HepG2 (cell line): Measurements from ENCODE around the gene PCSK5. TPM values are rescaled to one million over a fixed set of nuclear protein-coding genes. Genes with fewer than 3 reads are reported as not detected.

Experiments used
- ATAC-seq: fragments of 200-7000 bp; cut with Tn5 transposase; 3 replicates; pipeline ENCODE4 v1.9.1; 2020; ENCODE audit warnings: mild to moderate bottlenecking, moderate library complexity
- BruUV-seq: library from RNA; stranded (reverse); fragments of 400-500 nt; replicated peaks from 2 replicates; lab custom pipeline; 2021; lab: Mats Ljungman, UMichigan
- CTCF ChIA-PET: fragments of 300-600 bp; formaldehyde crosslinking; extraction: SDS; loops from one replicate; lab custom pipeline; 2021; ENCODE audit warnings: low total read pairs, inconsistent platforms, low intra/inter-chr PET ratio; lab: Yijun Ruan, JAX
- POLR2A ChIA-PET: fragments of 350-600 bp; sonication (Branson Sonifier 250); formaldehyde crosslinking; loops from one replicate; lab custom pipeline; 2020; ENCODE audit warnings: antibody characterized with exemption, inconsistent platforms; lab: Yijun Ruan, JAX
- DNase-seq: peaks from one replicate; pipeline ENCODE4 v3.0.0-alpha.2; 2015; ENCODE audit warnings: low spot score
- FAIRE-seq: peaks from 3 replicates; lab custom pipeline; 2011; peaks lifted over from hg19 to GRCh38; lab: Jason Lieb, UNC
- H2AFZ ChIP-seq: one replicate; pipeline ENCODE4 v1.6.1; 2011; ENCODE audit warnings: low read length, inconsistent platforms
- H3K27ac ChIP-seq: fragments of 300-600 bp; 3 replicates; pipeline ENCODE4 v1.8.0; 2011; ENCODE audit warnings: mixed run types, mild to moderate bottlenecking, mixed read lengths, low read length, inconsistent platforms; ENCODE audit not compliant: insufficient read depth; ENCODE audit errors: extremely low read length
- H3K27me3 ChIP-seq, 2 experiments: fragments of 200-600 bp in 1 of 2; 2 replicates in 1 of 2; 3 replicates in 1 of 2; pipeline versions ENCODE4 v1.6.0 to v1.8.0; 2011; ENCODE audit warnings: low read length in 2 of 2, mild to moderate bottlenecking in 2 of 2, moderate library complexity in 2 of 2, inconsistent platforms in 1 of 2; ENCODE audit not compliant: insufficient read depth in 2 of 2, control insufficient read depth in 1 of 2
- H3K36me3 ChIP-seq, 2 experiments: fragments of 200-600 bp in 1 of 2; replicated peaks in 1 of 2; 2 replicates in 1 of 2; 3 replicates in 1 of 2; pipeline versions ENCODE4 v1.5.1 to v1.8.0; 2011; ENCODE audit warnings: low read length in 2 of 2, inconsistent platforms in 1 of 2; ENCODE audit not compliant: insufficient read depth in 2 of 2, control insufficient read depth in 1 of 2
- H3K4me1 ChIP-seq: 2 replicates; pipeline ENCODE4 v1.5.1; 2012; ENCODE audit warnings: low read length, inconsistent platforms; ENCODE audit not compliant: insufficient read depth
- H3K4me2 ChIP-seq: 2 replicates; pipeline ENCODE4 v1.6.0; 2011; ENCODE audit warnings: low read depth, low read length, inconsistent platforms
- H3K4me3 ChIP-seq, 3 experiments: fragments of 200-600 bp in 1 of 3; sonication (generic), shearing (Covaris generic) in 1 of 3; replicated peaks in 1 of 3; 2 replicates each; pipeline ENCODE4 v1.5.1; 2011 to 2016; ENCODE audit warnings: low read length in 3 of 3, inconsistent platforms in 2 of 3, low read depth in 2 of 3, mild to moderate bottlenecking in 2 of 3, control low read depth in 1 of 3, mixed read lengths in 1 of 3; ENCODE audit not compliant: insufficient read depth in 1 of 3
- H3K79me2 ChIP-seq: one replicate; pipeline ENCODE4 v1.6.1; 2011; ENCODE audit warnings: low read length, inconsistent platforms; ENCODE audit not compliant: insufficient read depth
- H3K9ac ChIP-seq: 2 replicates; pipeline ENCODE4 v1.6.0; 2011; ENCODE audit warnings: mild to moderate bottlenecking, low read depth, low read length, inconsistent platforms; ENCODE audit not compliant: insufficient read depth
- H3K9me3 ChIP-seq: 2 replicates; pipeline ENCODE4 v1.5.1; 2012; ENCODE audit warnings: mild to moderate bottlenecking, low read length
- H4K20me1 ChIP-seq: 2 replicates; pipeline ENCODE4 v1.6.0; 2011; ENCODE audit warnings: inconsistent platforms, mild to moderate bottlenecking, low read length, moderate library complexity; ENCODE audit not compliant: insufficient read depth
- GFI1 ChIP-seq: sonication (generic); formaldehyde crosslinking; IDR thresholded peaks from 2 replicates; pipeline ENCODE4 v1.5.0; 2020; ENCODE audit warnings: missing genetic modification reagents, mild to moderate bottlenecking, borderline replicate concordance
- JDP2 ChIP-seq: sonication (generic); formaldehyde crosslinking; IDR thresholded peaks from 2 replicates; pipeline ENCODE4 v1.8.1; 2022; ENCODE audit warnings: missing genetic modification reagents, borderline replicate concordance
- KDM5B ChIP-seq: sonication (generic); formaldehyde crosslinking; IDR thresholded peaks from 2 replicates; pipeline ENCODE4 v1.4.0; 2020; ENCODE audit warnings: missing genetic modification reagents, mild to moderate bottlenecking, borderline replicate concordance
- MED13 ChIP-seq: sonication (generic); formaldehyde crosslinking; IDR thresholded peaks from 2 replicates; pipeline ENCODE4 v1.5.0; 2020; ENCODE audit warnings: missing genetic modification reagents
- MEIS2 ChIP-seq: sonication (generic); formaldehyde crosslinking; IDR thresholded peaks from 2 replicates; pipeline ENCODE4 v1.9.0; 2021; ENCODE audit warnings: mild to moderate bottlenecking, missing genetic modification reagents
- NFKBIZ ChIP-seq: IDR thresholded peaks from 2 replicates; pipeline ENCODE4 v1.6.1; 2018; ENCODE audit warnings: missing genetic modification reagents, missing compliant biosample characterization
- NFYB ChIP-seq: sonication (generic); formaldehyde crosslinking; IDR thresholded peaks from 2 replicates; pipeline ENCODE4 v1.4.0; 2020; ENCODE audit warnings: missing genetic modification reagents
- NONO ChIP-seq, 2 experiments: fragments of 450-650 bp in 1 of 2; sonication (generic) in 1 of 2; formaldehyde crosslinking in 1 of 2; IDR thresholded peaks in 1 of 2; conservative IDR thresholded peaks in 1 of 2; 2 replicates each; pipeline versions ENCODE4 v1.6.1 to v1.8.0; 2017 to 2022; ENCODE audit warnings: mild to moderate bottlenecking in 1 of 2, missing genetic modification reagents in 1 of 2, moderate library complexity in 1 of 2
- REXO4 ChIP-seq: sonication (generic); formaldehyde crosslinking; IDR thresholded peaks from 2 replicates; pipeline ENCODE4 v1.8.0; 2022; ENCODE audit warnings: missing genetic modification reagents, mild to moderate bottlenecking, borderline replicate concordance
- RFXANK ChIP-seq: IDR thresholded peaks from 2 replicates; pipeline ENCODE4 v1.6.1; 2016
- ZSCAN29 ChIP-seq: sonication (generic); formaldehyde crosslinking; conservative IDR thresholded peaks from 2 replicates; pipeline ENCODE4 v1.4.0; 2020; ENCODE audit warnings: mild to moderate bottlenecking, missing genetic modification reagents
- WGBS: methylation state at CpG from one replicate; pipeline ENCODE4 v1.1.6; 2017; ENCODE audit warnings: low lambda C conversion rate; 5-methylcytosine and 5-hydroxymethylcytosine counted together
- in situ Hi-C: cut with HindIII; loops from 2 replicates; pipeline ENCODE4 v1.10.0; 2017; ENCODE audit warnings: low pct_unique_long_range_greater_than_20kb; ENCODE audit not compliant: extremely low pct_ligation_motif_present
- intact Hi-C: fragments of 100-400 bp; cut with micrococcal nuclease; formaldehyde crosslinking; loops from one replicate; pipeline ENCODE4 v1.10.0; 2022; ENCODE audit not compliant: unreplicated experiment
- polyA plus RNA-seq, 8 experiments: library from polyadenylated mRNA; depleted of rRNA in 3 of 8; stranded (reverse) in 7 of 8; unstranded in 1 of 8; fragments of >200 nt; fragmentation: Illumina TruSeq in 4 of 8; extraction: Trizol in 4 of 8; gene quantifications; 2 replicates each; pipeline versions ENCODE4 v1.2.1 to v1.2.3, GENCODE V29; 2011 to 2016; ENCODE audit warnings: low read depth in 4 of 8, missing spikeins in 1 of 8, mixed read lengths in 1 of 8; ENCODE audit not compliant: insufficient read depth in 1 of 8
- total RNA-seq, 5 experiments: library from RNA; depleted of rRNA; stranded (reverse); fragments of >200 nt; fragmentation: Illumina TruSeq; extraction: Trizol; gene quantifications; 2 replicates each; pipeline ENCODE4 v1.2.3, GENCODE V29; 2016; ENCODE audit warnings: low read depth in 1 of 5
- TF ChIP-seq, protein P1 (sequence below), 2 experiments: sonication (generic) in 1 of 2; formaldehyde crosslinking in 1 of 2; IDR thresholded peaks; 2 replicates each; pipeline versions ENCODE4 v1.4.0 to v1.6.1; 2018 to 2020; ENCODE audit warnings: missing genetic modification reagents in 2 of 2, borderline replicate concordance in 1 of 2, low read depth in 1 of 2, mild to moderate bottlenecking in 1 of 2, missing biosample characterization in 1 of 2

PCSK5 gene
- total and polyA plus RNA-seq, 2 of the 13 experiments (the other 11 are each of a cell fraction or from before 2014, with no cell fraction given), result 0.55 to 0.66 TPM

GRCh38 chr9:76203373-76203772, 312.9 kb downstream of the PCSK5 start:
- H3K4me2 ChIP-seq, result no peak overlapping the region
- intact Hi-C loops (no loop called here), in situ Hi-C loops (no loop called here)
- ChIA-PET CTCF (no interaction called here), POLR2A (no interaction called here)
- H4K20me1 ChIP-seq, result no peaks in the 10 kb centered on the region
- H3K4me3 ChIP-seq, result no peak overlapping the region
- no peaks in the 10 kb centered on the region for H3K79me2 ChIP-seq
- no TSS peak for BruUV-seq
- ATAC-seq, result no peak
- no peaks in the 10 kb centered on the region for H3K36me3 ChIP-seq
- no peak overlapping the region for H3K9ac ChIP-seq
- H3K4me1 ChIP-seq, result no peaks in the 10 kb centered on the region
- DNase-seq, result no peak
- FAIRE-seq, result no peak
- H3K27ac ChIP-seq, result no peak overlapping the region
- WGBS, result 8% methylated on average over 3 of the region's 3 CpGs
- no peak overlapping the region for H2AFZ ChIP-seq
- H3K27me3 ChIP-seq, result no peaks in the 10 kb centered on the region
- no peaks in the 10 kb centered on the region for H3K9me3 ChIP-seq
- TF ChIP-seq MEIS2 (no peak), NFYB (CRISPR knock-in tag) (no peak), JDP2 (CRISPR knock-in tag) (no peak), MED13 (CRISPR knock-in tag) (no peak), NONO (IDR thresholded peaks at IDR 0.05) (no peak), NONO (CRISPR knock-in tag; conservative IDR thresholded peaks at IDR 0.05) (no peak), REXO4 (CRISPR knock-in tag) (no peak), KDM5B (CRISPR knock-in tag) (no peak), RFXANK (no peak), GFI1 (CRISPR knock-in tag) (no peak), NFKBIZ (CRISPR knock-in tag) (no peak), ZSCAN29 (CRISPR knock-in tag) (no peak)
- TF ChIP-seq, protein P1, sequence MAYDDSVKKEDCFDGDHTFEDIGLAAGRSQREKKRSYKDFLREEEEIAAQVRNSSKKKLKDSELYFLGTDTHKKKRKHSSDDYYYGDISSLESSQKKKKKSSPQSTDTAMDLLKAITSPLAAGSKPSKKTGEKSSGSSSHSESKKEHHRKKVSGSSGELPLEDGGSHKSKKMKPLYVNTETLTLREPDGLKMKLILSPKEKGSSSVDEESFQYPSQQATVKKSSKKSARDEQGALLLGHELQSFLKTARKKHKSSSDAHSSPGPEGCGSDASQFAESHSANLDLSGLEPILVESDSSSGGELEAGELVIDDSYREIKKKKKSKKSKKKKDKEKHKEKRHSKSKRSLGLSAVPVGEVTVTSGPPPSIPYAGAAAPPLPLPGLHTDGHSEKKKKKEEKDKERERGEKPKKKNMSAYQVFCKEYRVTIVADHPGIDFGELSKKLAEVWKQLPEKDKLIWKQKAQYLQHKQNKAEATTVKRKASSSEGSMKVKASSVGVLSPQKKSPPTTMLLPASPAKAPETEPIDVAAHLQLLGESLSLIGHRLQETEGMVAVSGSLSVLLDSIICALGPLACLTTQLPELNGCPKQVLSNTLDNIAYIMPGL (CRISPR knock-in tag; IDR thresholded peaks at IDR 0.05; ENCODE audit: borderline replicate concordance in 1 of 2, low read depth in 1 of 2), result no peak
